NCI-H1417 treated with DMSO at 0.1 percent for 48 hours (cell line): Measurements from ENCODE around the gene ADARB2.

ENCODE experiments used
- DNase-seq: peaks from one replicate; lab custom pipeline; 2025; lab: John Stamatoyannopoulos, UW

ADARB2 gene

GRCh38 chr10:1686491-1686749, 50.9 kb downstream of the ADARB2 start:
- DNase-seq, result no peak

GRCh38 chr10:1685699-1686490, 51.4 kb downstream of the ADARB2 start:
- DNase-seq, result no peak

GRCh38 chr10:1684991-1685390, 52.3 kb downstream of the ADARB2 start:
- DNase-seq, result no peak

GRCh38 chr10:1683649-1684048, 53.7 kb downstream of the ADARB2 start:
- DNase-seq, result no peak

- DNase-seq, result no peak
Measured at GRCh38 chr10:1679821-1680650, 57.3 kb downstream of the ADARB2 start.

GRCh38 chr10:1678084-1678483, 59.2 kb downstream of the ADARB2 start:
- DNase-seq, result no peak

GRCh38 chr10:1677307-1677939, 59.9 kb downstream of the ADARB2 start:
- no peak for DNase-seq

- DNase-seq, result no peak
Measured at GRCh38 chr10:1674501-1674900, 62.8 kb downstream of the ADARB2 start.

- DNase-seq, result no peak
Measured at GRCh38 chr10:1673568-1674345, 63.6 kb downstream of the ADARB2 start.

- no peak for DNase-seq
Measured at GRCh38 chr10:1672001-1672781, 65.1 kb downstream of the ADARB2 start.

- DNase-seq, result no peak
Measured at GRCh38 chr10:1671366-1672000, 65.8 kb downstream of the ADARB2 start.

GRCh38 chr10:1670541-1671365, 66.6 kb downstream of the ADARB2 start:
- no peak for DNase-seq

- no peak for DNase-seq
Measured at GRCh38 chr10:1669433-1669832, 67.9 kb downstream of the ADARB2 start.

GRCh38 chr10:1668399-1668798, 68.9 kb downstream of the ADARB2 start:
- DNase-seq, result no peak

- DNase-seq, result no peak
Measured at GRCh38 chr10:1667392-1667791, 69.9 kb downstream of the ADARB2 start.

- DNase-seq, result no peak
Measured at GRCh38 chr10:1666147-1666546, 71.2 kb downstream of the ADARB2 start.

- no peak for DNase-seq
Measured at GRCh38 chr10:1665681-1666080, 71.6 kb downstream of the ADARB2 start.

GRCh38 chr10:1665021-1665661, 72.2 kb downstream of the ADARB2 start:
- no peak for DNase-seq

- DNase-seq, result no peak
Measured at GRCh38 chr10:1664333-1664964, 72.9 kb downstream of the ADARB2 start.
